Activated T-helper 17 cell treated with anti-CD3 and anti-CD28 coated beads, Interleukin-2, amount 50 U/mL, for 72 hours (primary cell): ENCODE measurements around the gene GPR173. TPM values are rescaled to one million over a fixed set of nuclear protein-coding genes. Genes with fewer than 3 reads are reported as not detected.

Source experiments
- ATAC-seq: fragments of 150-1000 bp; cut with Tn5 transposase; replicated peaks from 2 replicates; pipeline ENCODE4 v1.10.0; 2021; ENCODE audit warnings: mild to moderate bottlenecking, moderate library complexity
- H3K27ac Mint-ChIP-seq: one replicate; pipeline ENCODE4 v1.8.0; 2022; ENCODE audit warnings: mixed read lengths
- H3K27me3 Mint-ChIP-seq: one replicate; pipeline ENCODE4 v1.8.0; 2022; ENCODE audit warnings: mixed read lengths
- H3K36me3 Mint-ChIP-seq: one replicate; pipeline ENCODE4 v1.8.0; 2022; ENCODE audit warnings: low read depth, mild to moderate bottlenecking, mixed read lengths
- H3K4me1 Mint-ChIP-seq: one replicate; pipeline ENCODE4 v1.8.0; 2022; ENCODE audit warnings: mixed read lengths
- H3K4me3 Mint-ChIP-seq: one replicate; pipeline ENCODE4 v1.8.0; 2022; ENCODE audit warnings: mild to moderate bottlenecking, mixed read lengths
- H3K9me3 Mint-ChIP-seq: one replicate; pipeline ENCODE4 v1.8.0; 2022; ENCODE audit warnings: mixed read lengths
- total RNA-seq, 2 donors: library from RNA; stranded (reverse); gene quantifications; one replicate each; pipeline ENCODE4 v1.2.3, GENCODE V29; 2022

GPR173 gene
- total RNA-seq, 2 donors from 2014 or later, result not detected

GRCh38 chrX:53044995-53045394 is 3.6 kb upstream of the GPR173 start:
- H3K4me1 Mint-ChIP-seq, result no peaks in the 10 kb centered on the region
- no peaks in the 10 kb centered on the region for H3K36me3 Mint-ChIP-seq
- H3K9me3 Mint-ChIP-seq, result no peaks in the 10 kb centered on the region
- H3K4me3 Mint-ChIP-seq, result no peak overlapping the region
- no peak for ATAC-seq
- peaks cover 3% of the 10 kb centered on the region for H3K27me3 Mint-ChIP-seq
- H3K27ac Mint-ChIP-seq, result no peak overlapping the region

GRCh38 chrX:53047228-53047627 is 1.4 kb upstream of the GPR173 start:
- Mint-ChIP-seq H3K36me3 (no peaks in the 10 kb centered on the region), H3K4me1 (no peaks in the 10 kb centered on the region), H3K9me3 (no peaks in the 10 kb centered on the region), H3K27me3 (peaks cover 3% of the 10 kb centered on the region), H3K4me3 (no peak overlapping the region), H3K27ac (no peak overlapping the region)
- ATAC-seq, result no peak

GRCh38 chrX:53049127-53049517 is 533 bp downstream of the GPR173 start:
- no peak overlapping the region for H3K4me3 Mint-ChIP-seq
- H3K27me3 Mint-ChIP-seq, result peaks cover 3% of the 10 kb centered on the region
- no peaks in the 10 kb centered on the region for H3K9me3 Mint-ChIP-seq
- no peaks in the 10 kb centered on the region for H3K4me1 Mint-ChIP-seq
- H3K27ac Mint-ChIP-seq, result no peak overlapping the region
- H3K36me3 Mint-ChIP-seq, result no peaks in the 10 kb centered on the region
- ATAC-seq, result no peak

- H3K27me3 Mint-ChIP-seq, result peaks cover 3% of the 10 kb centered on the region
- H3K36me3 Mint-ChIP-seq, result no peaks in the 10 kb centered on the region
- H3K9me3 Mint-ChIP-seq, result no peaks in the 10 kb centered on the region
- no peak for ATAC-seq
- H3K4me3 Mint-ChIP-seq, result no peak overlapping the region
- H3K27ac Mint-ChIP-seq, result no peak overlapping the region
- no peaks in the 10 kb centered on the region for H3K4me1 Mint-ChIP-seq
Measured at GRCh38 chrX:53050841-53051240, 2.3 kb downstream of the GPR173 start.

- H3K4me3 Mint-ChIP-seq, result no peak overlapping the region
- no peaks in the 10 kb centered on the region for H3K4me1 Mint-ChIP-seq
- no peaks in the 10 kb centered on the region for H3K36me3 Mint-ChIP-seq
- H3K9me3 Mint-ChIP-seq, result no peaks in the 10 kb centered on the region
- no peak for ATAC-seq
- H3K27ac Mint-ChIP-seq, result no peak overlapping the region
- no peaks in the 10 kb centered on the region for H3K27me3 Mint-ChIP-seq
Measured at GRCh38 chrX:53055244-53055849, 6.8 kb downstream of the GPR173 start.

- no peaks in the 10 kb centered on the region for H3K4me1 Mint-ChIP-seq
- no peaks in the 10 kb centered on the region for H3K36me3 Mint-ChIP-seq
- no peaks in the 10 kb centered on the region for H3K9me3 Mint-ChIP-seq
- H3K27me3 Mint-ChIP-seq, result no peaks in the 10 kb centered on the region
- no peak overlapping the region for H3K4me3 Mint-ChIP-seq
- H3K27ac Mint-ChIP-seq, result no peak overlapping the region
- ATAC-seq, result peak; percentile 85
Measured at GRCh38 chrX:53056292-53056691, 7.7 kb downstream of the GPR173 start.

GRCh38 chrX:53065104-53065503 is 16.5 kb downstream of the GPR173 start:
- Mint-ChIP-seq H3K27me3 (no peaks in the 10 kb centered on the region), H3K36me3 (no peaks in the 10 kb centered on the region), H3K4me1 (no peaks in the 10 kb centered on the region)

GRCh38 chrX:53071064-53071463 is 22.5 kb downstream of the GPR173 start:
- H3K9me3 Mint-ChIP-seq, result no peaks in the 10 kb centered on the region
- ATAC-seq, result no peak
- peak overlapping the region; percentile 88 for H3K4me3 Mint-ChIP-seq
- H3K27me3 Mint-ChIP-seq, result no peaks in the 10 kb centered on the region
- H3K27ac Mint-ChIP-seq, result no peak overlapping the region
- H3K36me3 Mint-ChIP-seq, result no peaks in the 10 kb centered on the region
- peaks cover 6% of the 10 kb centered on the region for H3K4me1 Mint-ChIP-seq

More at GRCh38 chrX:53065104-53065503, 16.5 kb downstream of the GPR173 start:
- no peak for ATAC-seq
- Mint-ChIP-seq H3K27ac (no peak overlapping the region), H3K9me3 (no peaks in the 10 kb centered on the region), H3K4me3 (no peak overlapping the region)

GRCh38 chrX:53071604-53072417 is 23.2 kb downstream of the GPR173 start:
- H3K4me1 Mint-ChIP-seq, result peaks cover 6% of the 10 kb centered on the region
- H3K9me3 Mint-ChIP-seq, result no peaks in the 10 kb centered on the region
- H3K27me3 Mint-ChIP-seq, result no peaks in the 10 kb centered on the region
- peak; percentile 86 for ATAC-seq
- no peaks in the 10 kb centered on the region for H3K36me3 Mint-ChIP-seq
- H3K27ac Mint-ChIP-seq, result peak overlapping the region; percentile 81
- H3K4me3 Mint-ChIP-seq, result peak overlapping the region; percentile 88

GRCh38 chrX:53072418-53073114 is 24.0 kb downstream of the GPR173 start:
- Mint-ChIP-seq H3K36me3 (no peaks in the 10 kb centered on the region), H3K9me3 (no peaks in the 10 kb centered on the region), H3K4me1 (peaks cover 6% of the 10 kb centered on the region), H3K4me3 (peak overlapping the region; percentile 88), H3K27me3 (no peaks in the 10 kb centered on the region), H3K27ac (peak overlapping the region; percentile 81)
- no peak for ATAC-seq

GRCh38 chrX:53073115-53073586 is 24.6 kb downstream of the GPR173 start:
- no peaks in the 10 kb centered on the region for H3K36me3 Mint-ChIP-seq
- no peak for ATAC-seq
- peaks cover 6% of the 10 kb centered on the region for H3K4me1 Mint-ChIP-seq
- no peak overlapping the region for H3K27ac Mint-ChIP-seq
- no peaks in the 10 kb centered on the region for H3K27me3 Mint-ChIP-seq
- no peaks in the 10 kb centered on the region for H3K9me3 Mint-ChIP-seq
- H3K4me3 Mint-ChIP-seq, result peak overlapping the region; percentile 88

- Mint-ChIP-seq H3K27ac (peak overlapping the region; percentile 12), H3K4me1 (peaks cover 6% of the 10 kb centered on the region), H3K27me3 (no peaks in the 10 kb centered on the region), H3K9me3 (no peaks in the 10 kb centered on the region), H3K4me3 (no peak overlapping the region), H3K36me3 (no peaks in the 10 kb centered on the region)
- ATAC-seq, result peak; percentile 45
Measured at GRCh38 chrX:53075011-53075410, 26.4 kb downstream of the GPR173 start.

GRCh38 chrX:53076671-53077070 is 28.1 kb downstream of the GPR173 start:
- Mint-ChIP-seq H3K9me3 (no peaks in the 10 kb centered on the region), H3K36me3 (peaks cover 5% of the 10 kb centered on the region), H3K27me3 (no peaks in the 10 kb centered on the region), H3K4me1 (peaks cover 11% of the 10 kb centered on the region), H3K27ac (no peak overlapping the region), H3K4me3 (no peak overlapping the region)
- no peak for ATAC-seq

GRCh38 chrX:53077207-53078197 is 28.9 kb downstream of the GPR173 start:
- Mint-ChIP-seq H3K27ac (peak overlapping the region; percentile 58), H3K9me3 (no peaks in the 10 kb centered on the region), H3K4me3 (no peak overlapping the region), H3K36me3 (peaks cover 13% of the 10 kb centered on the region), H3K27me3 (no peaks in the 10 kb centered on the region), H3K4me1 (peaks cover 6% of the 10 kb centered on the region)
- no peak for ATAC-seq
